Left renal pelvis (tissue), 4 donors: Measurements from ENCODE around the gene CACNB4. TPM values are rescaled to one million over a fixed set of nuclear protein-coding genes. Genes with fewer than 3 reads are reported as not detected.
A peak's percentile ranks its signal among the peaks of the same experiment; 100 is the strongest.

ENCODE experiments used
- DNase-seq, 4 donors: peaks; one replicate each; pipeline ENCODE4 v3.0.0-alpha.2; 2013; ENCODE audit warnings: low read depth in 4 of 4, low spot score in 3 of 4
- polyA plus RNA-seq, 4 donors: library from polyadenylated mRNA; unstranded; fragments of 120-200 nt; gene quantifications; one replicate each; pipeline ENCODE4 v1.2.1, GENCODE V29; 2013; ENCODE audit not compliant: insufficient read length in 4 of 4

CACNB4 gene
- polyA plus RNA-seq, 4 donors = 3.1 to 12.9 (median 11.7) TPM

DNA sequence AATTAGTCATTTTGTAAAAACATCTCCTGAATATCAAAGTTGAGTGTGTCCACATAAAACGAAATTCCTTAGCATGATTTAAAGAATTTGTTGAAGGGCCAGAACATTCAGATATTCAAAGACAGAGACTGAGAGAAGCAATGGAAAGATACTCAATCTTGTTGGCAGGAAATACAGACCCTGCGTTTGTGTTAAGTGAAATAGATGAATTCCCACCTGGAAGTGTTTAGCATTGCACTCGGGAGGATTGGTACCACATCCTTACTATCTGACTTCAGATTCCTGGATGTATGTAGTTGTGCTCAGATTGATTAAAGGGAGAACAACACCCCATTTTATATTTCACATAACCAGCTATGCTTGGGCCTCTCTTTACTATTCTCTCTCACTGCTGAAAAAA, 260.9 kb downstream of the CACNB4 start:
- no peak for DNase-seq

DNA sequence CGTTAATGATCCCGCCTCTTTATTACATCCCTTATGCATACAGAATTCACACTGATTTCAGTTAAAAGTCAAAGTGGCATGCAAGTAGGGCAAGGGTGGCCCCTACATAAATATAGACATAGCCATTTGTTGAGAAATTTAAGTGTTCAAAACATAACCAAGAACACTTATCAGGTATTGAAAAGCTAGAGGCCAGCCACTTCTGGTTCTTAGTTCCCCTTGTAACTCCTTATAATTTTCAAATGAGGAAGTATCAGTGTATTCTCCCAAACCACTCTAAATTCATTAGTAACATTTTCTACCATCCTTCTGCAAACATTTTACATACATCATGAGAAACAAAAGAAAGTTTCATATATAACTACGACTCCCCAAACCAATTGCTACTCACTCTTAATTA, 264.9 kb downstream of the CACNB4 start:
- no peak for DNase-seq

DNA sequence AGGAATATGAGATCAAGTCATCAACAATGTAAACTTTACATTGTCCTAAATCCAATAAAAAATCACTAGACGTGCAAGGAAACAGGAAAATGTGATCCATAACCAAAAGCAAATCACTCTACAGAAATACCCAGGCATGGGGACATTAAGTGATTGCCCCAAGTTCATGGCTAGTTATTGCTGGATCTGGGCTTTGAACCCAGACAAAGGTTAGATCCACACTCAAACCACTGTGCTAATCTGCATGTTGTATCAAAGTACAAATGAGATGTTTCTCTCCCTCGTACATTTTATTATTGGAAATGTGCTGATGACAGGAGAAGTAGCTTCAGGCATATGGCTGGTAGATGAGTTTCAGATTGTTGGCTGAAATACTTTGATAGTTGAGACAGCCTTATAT, 267.9 kb downstream of the CACNB4 start:
- DNase-seq = no peak

DNA sequence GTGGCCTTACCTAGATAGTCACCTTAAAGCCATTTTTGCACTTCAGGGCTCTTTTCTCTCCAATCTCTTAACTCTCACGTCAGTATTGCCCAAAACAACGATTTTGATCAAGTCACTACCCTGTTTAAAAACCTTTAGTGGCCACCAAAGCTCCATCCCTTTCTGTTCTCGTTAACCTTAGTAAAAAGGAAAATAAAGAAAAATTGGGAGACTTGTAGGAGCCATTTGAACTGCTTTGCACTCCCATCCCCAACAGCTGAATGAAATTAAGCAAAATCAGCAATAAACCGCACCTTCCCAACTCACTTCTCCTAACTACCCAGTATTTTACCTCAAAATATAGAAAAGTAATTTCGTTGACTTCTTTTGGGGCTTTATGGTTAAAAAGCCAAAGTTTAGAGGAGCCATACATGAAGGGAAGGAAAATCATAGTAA, 269.9 kb downstream of the CACNB4 start:
- DNase-seq = no peak

DNA sequence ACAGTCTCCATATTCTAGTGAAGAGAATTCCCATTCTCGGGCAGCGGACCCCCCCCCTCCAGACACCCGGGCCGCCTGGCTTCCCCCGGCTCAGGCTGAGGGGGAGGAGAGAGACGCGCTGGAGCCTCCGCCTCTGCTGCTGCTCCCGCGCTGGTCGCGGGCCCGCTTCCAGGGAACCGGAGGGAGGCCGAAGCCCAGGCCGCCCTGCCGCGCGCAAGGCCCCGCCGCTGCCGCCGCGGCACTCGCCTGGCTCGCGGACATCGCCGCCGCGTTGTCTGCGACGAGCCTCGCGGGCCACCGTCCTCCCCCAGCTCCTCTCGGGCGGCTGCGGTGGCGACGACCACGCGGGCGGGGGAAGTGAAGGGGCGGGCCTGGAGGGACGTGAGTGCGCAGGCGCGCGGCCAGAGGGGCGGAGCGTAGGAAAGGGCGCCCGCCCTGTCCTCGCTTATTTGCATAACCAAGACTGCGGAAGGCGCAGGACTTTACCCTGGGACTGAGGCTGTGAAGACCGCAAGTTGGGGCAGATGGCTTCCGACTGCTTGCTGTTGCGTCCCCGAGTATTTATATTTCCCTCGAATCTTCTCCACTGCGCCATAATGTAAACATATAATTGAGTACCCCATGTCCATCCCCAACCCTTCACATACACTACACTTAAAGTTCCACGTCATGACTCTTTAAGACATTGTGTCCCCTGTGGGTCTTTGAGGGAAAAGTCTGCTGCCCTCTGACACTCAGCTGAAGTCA, 270.5 kb downstream of the CACNB4 start, which contains the start of gene ARL5A:
Gene ARL5A, minus strand, starts transcription at position 279 of the 747 bp plus-strand sequence. Its CDS starts 245 bp downstream, at position 34.
- DNase-seq = peak; percentile 88 to 93 (median 90)

DNA sequence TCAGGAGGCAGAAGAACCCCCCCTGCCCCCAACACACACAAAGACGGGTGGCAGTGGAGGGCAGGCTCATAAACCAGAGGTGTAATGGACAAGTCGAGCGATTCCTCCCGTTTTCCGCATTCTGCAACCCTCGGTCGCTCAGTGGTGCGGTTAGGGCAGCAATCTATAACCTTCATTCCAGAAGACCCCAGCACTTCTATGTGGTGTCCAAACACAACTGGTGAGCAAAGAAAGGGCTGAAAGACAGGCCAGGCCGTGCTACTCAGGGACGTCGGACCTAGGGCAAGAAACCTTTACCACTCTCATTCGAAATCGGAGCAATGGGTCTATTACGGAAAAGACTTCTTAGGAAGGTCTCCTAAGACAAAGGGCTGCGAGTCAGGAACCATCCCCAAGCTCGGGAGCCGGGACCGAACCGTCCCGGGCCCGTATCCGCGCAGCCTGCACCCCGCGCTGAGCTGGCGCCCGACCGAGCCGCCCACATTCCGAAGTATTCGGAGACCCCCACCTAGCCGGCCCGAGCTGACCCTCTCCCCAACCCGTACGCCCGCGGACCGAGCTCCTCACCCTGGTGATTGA, 271.2 kb downstream of the CACNB4 start:
- DNase-seq = no peak

DNA sequence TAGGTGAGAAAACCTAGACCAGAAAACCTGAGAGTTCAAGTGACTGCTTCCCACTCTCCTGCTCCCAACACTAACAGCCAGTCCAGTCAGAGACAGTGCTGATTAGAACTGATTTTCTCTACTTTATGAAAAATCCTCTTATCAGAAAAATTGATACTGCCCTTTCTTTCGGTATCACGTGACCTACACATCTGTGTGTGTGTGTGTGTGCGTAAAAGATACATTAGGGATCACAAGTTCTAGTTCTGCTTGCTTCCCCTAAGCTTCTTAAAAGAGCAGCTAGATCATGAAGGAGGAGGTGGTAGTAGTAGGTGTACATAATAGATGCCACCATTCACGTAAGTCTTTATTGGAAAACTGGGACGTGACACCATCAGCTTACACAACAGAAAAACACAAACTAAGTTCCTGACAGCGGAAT, 272.1 kb downstream of the CACNB4 start:
- no peak for DNase-seq

DNA sequence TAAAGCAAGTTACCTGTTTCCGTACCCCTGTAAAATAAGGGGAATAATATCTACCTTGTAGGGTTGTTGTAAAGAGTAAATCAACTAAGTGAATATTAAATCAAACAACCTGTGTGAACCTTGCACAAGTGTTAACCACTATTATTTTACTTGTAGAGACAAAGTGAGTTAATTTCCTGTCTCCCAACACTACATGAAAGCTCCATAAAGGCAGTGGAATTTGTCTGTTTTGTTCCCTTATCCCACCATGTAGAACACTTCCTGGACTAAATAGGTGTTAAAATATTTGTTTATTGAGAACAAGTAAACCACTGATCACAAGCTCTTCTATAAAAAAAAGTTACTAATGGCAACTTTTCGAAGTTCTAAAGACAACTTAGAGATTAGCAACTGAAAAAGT, 274.0 kb downstream of the CACNB4 start:
- DNase-seq = no peak

DNA sequence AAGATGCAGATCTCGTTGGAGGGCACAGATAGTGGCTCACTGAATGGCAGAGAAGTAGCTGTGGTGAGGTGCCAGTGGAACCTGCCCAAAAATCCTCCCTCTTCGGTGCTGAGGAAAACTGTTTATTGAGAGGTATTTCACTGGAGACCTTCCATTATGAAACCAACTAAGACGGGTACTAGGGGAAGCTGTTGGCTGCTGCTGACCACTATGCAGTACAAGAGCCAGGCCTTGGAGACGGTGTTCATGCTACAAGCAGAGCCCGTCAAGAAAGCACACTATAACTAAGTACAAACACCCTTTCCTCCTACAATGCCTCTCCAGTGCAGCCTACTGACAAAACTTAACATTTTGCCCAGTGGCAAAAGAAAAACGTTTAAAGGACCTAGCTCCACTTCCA, 275.2 kb downstream of the CACNB4 start:
- DNase-seq = no peak

DNA sequence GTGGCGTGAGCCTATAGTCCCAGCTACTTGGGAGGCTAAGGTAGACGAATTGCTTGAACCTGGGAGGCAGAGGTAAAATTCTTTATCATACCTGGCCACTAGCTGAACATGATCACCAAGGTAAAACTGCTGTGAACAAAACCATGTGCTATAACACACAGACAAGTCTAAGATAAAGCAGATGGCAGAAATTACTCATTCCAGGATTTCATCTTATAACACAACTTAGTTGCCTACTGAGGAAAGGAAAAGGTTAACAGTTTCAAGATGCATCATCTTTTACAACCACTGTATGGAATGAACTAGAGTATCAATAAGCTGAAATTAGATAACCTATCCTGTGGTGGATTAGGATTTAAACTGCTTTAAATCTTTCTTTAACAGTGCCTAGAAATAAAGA, 278.9 kb downstream of the CACNB4 start:
- DNase-seq = no peak

DNA sequence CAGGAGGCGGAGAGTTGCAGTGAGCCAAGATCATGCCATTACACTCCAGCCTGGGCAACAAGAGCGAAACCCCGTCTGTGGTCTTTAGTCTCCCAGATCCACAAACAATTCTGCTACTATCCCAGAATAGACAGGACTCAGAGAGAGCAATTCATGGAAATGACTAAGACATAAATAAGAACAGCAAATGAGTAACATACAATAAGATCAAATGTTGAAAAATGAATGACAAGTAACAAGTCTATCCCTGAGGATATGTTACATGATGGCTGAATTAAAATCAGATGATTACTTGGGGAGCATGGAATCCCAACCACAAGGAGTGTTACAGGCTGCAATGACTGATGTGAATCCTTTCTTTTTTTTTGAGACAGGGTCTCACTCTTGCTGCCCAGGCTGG, 280.9 kb downstream of the CACNB4 start:
- no peak for DNase-seq

DNA sequence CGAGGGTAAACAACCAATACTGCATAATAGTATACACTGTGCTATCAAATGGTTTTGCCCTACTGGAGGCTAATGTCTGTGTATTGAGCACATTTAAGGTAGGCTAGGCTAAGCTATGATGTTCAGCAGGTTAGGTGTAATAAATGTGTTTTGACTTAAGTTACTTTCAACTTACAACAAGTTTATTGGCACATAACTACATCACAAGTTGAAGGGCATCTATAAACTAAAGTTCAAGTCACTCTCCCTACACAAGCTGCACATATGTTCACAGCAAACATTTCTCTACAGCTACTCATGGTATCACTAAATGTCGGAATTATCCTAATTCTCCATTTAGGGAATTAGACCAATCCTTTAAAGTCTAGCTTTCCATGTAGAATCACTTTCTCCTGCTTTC, 282.0 kb downstream of the CACNB4 start:
- no peak for DNase-seq

DNA sequence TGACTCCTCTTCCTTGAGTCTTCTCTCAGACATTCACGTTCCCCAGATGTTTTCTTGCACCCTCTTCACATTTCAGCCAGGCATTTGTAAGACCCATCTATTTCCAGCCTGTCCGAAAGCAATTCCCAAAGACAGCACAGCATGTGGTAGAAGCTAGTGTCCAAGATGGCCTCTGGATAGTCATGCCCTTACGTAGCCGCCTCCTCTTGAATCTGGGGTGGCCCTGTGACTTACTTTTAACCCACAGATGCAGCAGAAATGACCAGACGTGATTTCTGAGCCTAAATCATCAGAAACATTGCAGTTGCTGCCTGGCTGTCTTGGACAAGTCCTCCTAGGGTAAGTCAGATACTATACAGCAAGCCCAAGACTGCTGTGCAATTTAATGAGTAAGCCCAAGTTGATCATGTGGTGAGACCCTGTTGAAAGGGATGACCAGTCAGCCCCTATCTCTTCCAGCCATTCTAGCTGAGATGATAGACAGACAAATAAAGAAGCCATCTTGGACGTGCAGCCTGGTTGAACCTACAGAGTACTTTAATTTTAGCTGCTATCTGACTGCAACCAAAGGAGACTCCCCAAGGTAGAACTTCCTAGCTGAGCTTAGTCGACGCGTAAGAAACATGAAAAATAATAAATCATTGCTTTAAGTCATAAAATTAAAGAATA, 282.9 kb downstream of the CACNB4 start:
- no peak for DNase-seq

DNA sequence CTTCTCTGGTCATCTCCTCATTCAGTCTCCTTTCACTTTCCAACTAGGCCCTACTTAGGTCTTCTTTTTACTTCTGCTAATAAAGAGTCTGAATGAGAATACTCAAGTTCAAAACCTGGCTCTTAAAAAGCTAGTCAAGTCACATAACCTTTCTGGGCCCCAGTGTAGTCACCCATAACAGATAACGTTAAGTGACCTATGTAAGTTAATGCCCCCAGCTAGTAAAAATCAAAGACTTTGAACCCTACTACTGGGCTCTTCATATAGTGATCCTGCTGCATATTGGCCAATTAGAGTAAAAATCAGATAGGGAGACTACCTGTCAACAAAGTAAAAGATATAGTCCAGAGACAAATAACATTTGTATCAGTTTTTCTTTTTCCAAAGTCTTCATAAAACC, 288.4 kb downstream of the CACNB4 start:
- DNase-seq = no peak

DNA sequence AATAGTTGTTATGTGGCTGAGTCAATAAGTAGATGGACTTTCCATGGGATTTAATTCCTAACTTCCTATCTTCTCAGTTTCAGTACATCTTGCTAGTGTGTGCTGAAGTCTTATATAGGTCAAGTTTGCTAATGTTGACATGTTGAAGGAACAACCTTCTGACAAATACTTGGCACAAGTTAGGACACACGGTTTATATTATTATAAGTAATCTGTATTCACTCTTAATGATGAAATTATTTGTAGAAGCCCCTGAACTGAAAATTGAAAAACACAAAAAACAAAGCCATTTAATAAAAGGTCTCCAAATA, 289.8 kb downstream of the CACNB4 start:
- no peak for DNase-seq

DNA sequence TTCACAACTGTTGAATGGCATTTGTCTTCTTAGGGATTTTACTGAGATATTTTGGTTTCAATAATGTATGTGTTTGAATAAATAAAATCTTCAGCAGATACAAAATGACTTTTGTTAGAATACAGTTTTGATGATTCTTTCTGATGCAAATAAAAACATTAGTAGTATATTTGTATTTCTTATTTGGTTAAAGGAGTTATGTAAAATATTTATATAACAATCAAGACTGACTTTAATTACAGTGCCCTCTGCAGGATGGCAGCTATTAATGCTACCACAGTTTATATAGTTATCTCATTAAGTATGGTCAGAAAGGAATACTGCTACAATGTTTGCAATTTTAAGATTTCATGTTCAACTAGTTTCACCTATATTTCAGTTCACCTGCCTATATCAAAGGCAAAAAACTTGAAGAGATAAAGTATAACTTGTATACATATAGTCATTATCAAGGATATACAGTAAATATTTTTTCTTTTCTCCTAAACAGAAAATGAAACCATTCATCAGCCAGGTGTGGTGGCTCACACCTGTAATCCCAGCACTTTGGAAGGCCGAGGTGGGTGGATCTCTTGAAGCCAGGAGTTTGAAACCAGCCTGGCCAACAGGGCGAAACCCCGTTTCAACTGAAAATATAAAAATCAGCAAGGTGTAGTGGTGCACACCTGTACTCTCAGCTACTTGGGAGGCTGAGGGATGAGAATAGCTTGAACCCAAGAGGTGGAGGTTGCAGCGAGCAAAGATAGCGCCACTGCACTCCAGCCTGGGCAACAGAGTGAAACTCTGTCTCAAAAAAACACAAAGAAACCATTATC, 290.4 kb downstream of the CACNB4 start:
- DNase-seq = no peak

DNA sequence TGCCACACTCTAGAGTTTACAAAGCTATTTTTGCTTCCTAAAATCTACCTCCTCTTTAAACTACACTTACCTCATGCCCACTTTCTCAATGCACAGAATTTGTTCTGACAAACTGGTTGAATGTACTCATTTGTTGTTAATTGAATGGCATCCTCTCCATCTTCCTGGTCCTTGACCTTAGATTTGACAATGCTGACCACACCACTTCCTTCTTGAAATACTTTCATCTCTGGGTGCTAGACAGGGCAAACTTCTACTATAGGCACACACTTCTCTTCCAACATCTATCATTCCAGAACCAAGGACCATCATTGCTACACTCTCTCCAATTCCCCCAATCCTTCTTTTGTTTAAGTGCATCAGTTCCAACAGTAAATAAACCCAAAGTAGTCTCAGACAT, 292.9 kb downstream of the CACNB4 start:
- no peak for DNase-seq

DNA sequence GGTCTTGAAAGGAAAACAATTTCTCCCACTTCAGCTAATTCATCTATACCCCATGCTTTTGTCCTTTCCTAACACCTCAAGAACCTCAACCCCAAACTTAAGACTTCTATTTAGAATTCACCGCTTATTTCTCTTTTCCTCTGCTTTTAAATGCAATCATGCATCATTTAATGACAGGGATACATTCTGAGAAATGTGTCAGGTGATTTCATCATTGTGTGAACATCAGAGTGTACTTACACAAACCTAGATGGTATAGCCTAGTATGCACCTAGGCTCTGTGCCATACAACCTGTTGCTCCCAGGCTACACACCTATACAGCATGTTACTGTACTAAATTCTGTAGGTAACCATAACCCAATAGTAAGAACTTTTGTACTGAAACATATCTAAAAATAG, 293.5 kb downstream of the CACNB4 start:
- no peak for DNase-seq

DNA sequence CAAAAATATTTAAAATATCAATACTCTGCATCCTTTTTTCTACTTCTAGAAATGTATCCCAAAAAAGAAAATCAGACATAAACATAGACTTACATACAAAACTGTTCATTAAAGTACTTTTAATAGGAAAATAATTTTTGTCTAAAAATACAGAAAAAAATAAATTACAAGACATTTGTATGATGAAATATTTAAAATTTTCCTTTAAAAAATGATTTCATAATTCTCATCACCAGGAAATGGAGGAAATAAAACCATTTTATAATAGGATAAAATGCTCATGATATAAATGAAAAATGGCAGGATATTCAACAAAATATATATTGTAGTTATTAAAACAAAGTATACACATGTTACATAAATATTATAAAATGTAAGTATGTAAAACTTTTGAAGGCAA, 295.0 kb downstream of the CACNB4 start:
- no peak for DNase-seq

DNA sequence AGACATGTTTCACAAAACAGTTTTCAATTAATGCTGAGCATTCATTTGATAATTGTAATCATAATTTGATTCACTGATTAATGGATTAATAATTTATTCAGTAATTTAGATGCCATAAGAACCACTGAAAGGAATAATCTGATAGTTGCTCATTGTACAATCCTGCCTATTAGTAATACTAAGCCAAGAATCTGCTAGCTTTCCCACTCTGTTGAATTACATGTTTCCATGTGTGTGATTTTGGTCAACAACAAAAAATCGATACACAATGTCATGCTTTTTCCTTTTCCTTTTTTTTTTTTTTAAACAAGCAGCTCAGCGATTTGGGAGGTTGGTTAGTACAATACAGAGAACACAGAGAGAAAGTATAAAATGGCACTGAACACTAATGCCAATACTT, 296.5 kb downstream of the CACNB4 start:
- no peak for DNase-seq

DNA sequence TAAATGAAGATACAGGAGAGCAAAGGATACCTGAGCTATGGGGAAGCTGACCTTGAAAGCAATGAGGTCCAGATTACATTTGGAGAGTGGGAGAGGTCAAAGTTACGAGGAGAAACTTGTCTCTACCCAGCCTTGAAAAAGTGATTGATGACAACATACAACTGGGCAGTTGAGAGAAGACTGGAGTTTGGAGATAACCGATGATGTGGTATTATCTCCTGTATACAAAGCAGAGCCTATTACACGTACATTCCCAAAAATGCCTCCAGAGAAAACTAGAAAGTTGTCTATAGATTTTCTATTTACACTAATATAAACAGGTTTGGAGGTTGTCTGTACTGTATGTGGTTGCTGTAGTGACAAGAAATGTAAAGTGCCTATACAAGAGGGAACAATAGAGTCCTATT, 299.0 kb downstream of the CACNB4 start:
- no peak for DNase-seq
